Prostate gland (tissue), 2 donors: ENCODE measurements around the gene ENGASE. TPM values are rescaled to one million over a fixed set of nuclear protein-coding genes. Genes with fewer than 3 reads are reported as not detected.

Source experiments
- DNase-seq: peaks from one replicate; pipeline ENCODE4 v3.0.0-alpha.2; 2019; ENCODE audit warnings: low spot score
- H3K27ac ChIP-seq, 2 donors: fragments of 200-600 bp; sonication (generic); 2 replicates each; pipeline ENCODE4 v1.5.1; 2017 to 2019
- H3K27me3 ChIP-seq: fragments of 200-600 bp; sonication (generic); replicated peaks from 2 replicates; pipeline ENCODE4 v1.5.1; 2019; ENCODE audit not compliant: insufficient read depth
- H3K36me3 ChIP-seq, 2 donors: fragments of 200-600 bp; sonication (generic); 1 replicate in 1 of 2; 2 replicates in 1 of 2; pipeline versions ENCODE4 v1.5.1 to v1.8.1; 2017 to 2019
- H3K4me1 ChIP-seq: fragments of 200-600 bp; sonication (generic); replicated peaks from 2 replicates; pipeline ENCODE4 v1.5.1; 2019
- H3K4me3 ChIP-seq, 2 donors: fragments of 200-600 bp; sonication (generic); 2 replicates each; pipeline ENCODE4 v1.5.1; 2017 to 2019
- H3K9me3 ChIP-seq: fragments of 200-600 bp; sonication (generic); 2 replicates; pipeline ENCODE4 v1.5.1; 2017
- CTCF ChIP-seq, 4 experiments: fragments of 200-600 bp in 2 of 4; fragments of 450-650 bp in 2 of 4; sonication (generic) in 2 of 4; IDR thresholded peaks; 1 replicate in 3 of 4; 2 replicates in 1 of 4; pipeline ENCODE4 v1.5.1; 2016 to 2019; ENCODE audit warnings: antibody characterized with exemption in 4 of 4, mild to moderate bottlenecking in 2 of 4, moderate library complexity in 2 of 4
- POLR2A ChIP-seq: fragments of 450-650 bp; IDR thresholded peaks from one replicate; pipeline ENCODE4 v1.6.1; 2016; ENCODE audit warnings: antibody characterized with exemption, mild to moderate bottlenecking
- POLR2AphosphoS5 ChIP-seq: sonication (generic); formaldehyde crosslinking; IDR thresholded peaks from one replicate; pipeline ENCODE4 v1.6.1; 2017; ENCODE audit warnings: antibody characterized with exemption
- WGBS: methylation state at CpG from one replicate; pipeline ENCODE4 v1.1.5; 2018; 5-methylcytosine and 5-hydroxymethylcytosine counted together
- intact Hi-C: fragments of 100-400 bp; cut with DNase I; formaldehyde crosslinking; loops from one replicate; pipeline ENCODE4 v1.14.2; 2022
- total RNA-seq, 2 donors: library from RNA; depleted of rRNA; stranded (reverse); fragments of >200 nt; gene quantifications; one replicate each; pipeline ENCODE4 v1.1.0, GENCODE V29; 2016

Gene ENGASE
- total RNA-seq, 2 donors from 2014 or later = 19.4 to 45.7 TPM

GRCh38 chr17:79095345-79096055 is 20.9 kb downstream of the ENGASE start:
- intact Hi-C loops = no loop called here
- no peak for DNase-seq
- peaks cover 20% of the 10 kb centered on the region for H3K27me3 ChIP-seq

DNA sequence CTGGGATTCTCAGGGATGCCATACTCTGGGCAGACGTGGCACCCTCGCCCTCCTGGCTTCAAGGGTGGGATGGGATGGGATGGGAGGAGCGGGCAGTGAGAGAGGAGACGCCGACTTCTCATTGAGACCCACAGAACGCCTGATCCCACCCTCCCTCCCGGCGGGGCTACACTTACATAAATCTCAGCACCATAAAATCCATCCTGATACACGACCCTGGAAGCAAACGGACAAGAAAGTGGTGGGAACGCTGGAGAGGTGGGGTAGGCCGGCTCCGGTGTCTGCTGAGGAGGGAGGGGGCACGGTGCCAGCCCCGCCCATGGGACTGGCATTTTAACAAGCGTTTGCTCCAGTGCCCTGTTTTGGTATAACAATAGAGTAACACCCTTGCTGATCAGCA is 21.9 kb downstream of the ENGASE start:
- Histone ChIP-seq H3K27ac (no peak overlapping the region), H3K27me3 (peaks cover 26% of the 10 kb centered on the region), H3K9me3 (no peaks in the 10 kb centered on the region), H3K4me3 (no peak overlapping the region), H3K4me1 (peaks cover 7% of the 10 kb centered on the region), H3K36me3 (no peaks in the 10 kb centered on the region)
- WGBS = 33% methylated on average over 16 of the region's 16 CpGs
- no peak for DNase-seq
- intact Hi-C loops = no loop called here
- no peak for TF ChIP-seq CTCF (IDR thresholded peaks at IDR 0.05)
- TF ChIP-seq POLR2AphosphoS5 = no peak
- TF ChIP-seq POLR2A = no peak

More at GRCh38 chr17:79095345-79096055, 20.9 kb downstream of the ENGASE start:
- peaks cover 7% of the 10 kb centered on the region for H3K4me1 ChIP-seq
- H3K36me3 ChIP-seq = no peaks in the 10 kb centered on the region
- H3K27ac ChIP-seq = no peak overlapping the region
- TF ChIP-seq POLR2AphosphoS5 = no peak
- no peak for TF ChIP-seq CTCF (IDR thresholded peaks at IDR 0.05)
- no peak for TF ChIP-seq POLR2A
- WGBS = 86% methylated on average over 15 of the region's 15 CpGs
- no peaks in the 10 kb centered on the region for H3K9me3 ChIP-seq
- no peak overlapping the region for H3K4me3 ChIP-seq

- 19% methylated on average over 44 of the region's 52 CpGs for WGBS
- no peak overlapping the region for H3K4me3 ChIP-seq
- H3K27me3 ChIP-seq = peaks cover 33% of the 10 kb centered on the region
- no peaks in the 10 kb centered on the region for H3K9me3 ChIP-seq
- no peak overlapping the region for H3K27ac ChIP-seq
- no peak for DNase-seq
- no peaks in the 10 kb centered on the region for H3K36me3 ChIP-seq
- intact Hi-C loops = no loop called here
- TF ChIP-seq POLR2A (no peak), POLR2AphosphoS5 (no peak), CTCF (IDR thresholded peaks at IDR 0.05) (no peak)
- peaks cover 7% of the 10 kb centered on the region for H3K4me1 ChIP-seq
Observed at GRCh38 chr17:79097226-79098055, 22.8 kb downstream of the ENGASE start.

- Histone ChIP-seq H3K9me3 (no peaks in the 10 kb centered on the region), H3K27me3 (peaks cover 34% of the 10 kb centered on the region), H3K4me3 (no peak overlapping the region), H3K36me3 (no peaks in the 10 kb centered on the region), H3K4me1 (peaks cover 7% of the 10 kb centered on the region), H3K27ac (no peak overlapping the region)
- 39% methylated on average over 16 of the region's 16 CpGs for whole genome bisulfite sequencing
- TF ChIP-seq CTCF (IDR thresholded peaks at IDR 0.05) (no peak), POLR2A (no peak), POLR2AphosphoS5 (no peak)
- no peak for DNase-seq
- intact Hi-C loops = no loop called here
Observed at GRCh38 chr17:79098282-79098867, 23.8 kb downstream of the ENGASE start.
